CD4-positive, alpha-beta T cell treated with Interleukin-6 for 4 hours (primary cell): ENCODE data around the gene MMP1.

Experiments
- DNase-seq: peaks from one replicate; pipeline ENCODE4 v3.0.0-alpha.2; 2020; ENCODE audit warnings: mixed read lengths

Gene MMP1

GRCh38 chr11:102798012-102798746 is at the start of gene MMP1:
Gene MMP1, minus strand, starts transcription at chr11:102798160. Its CDS starts 68 bp downstream, at chr11:102798092.
- no peak for DNase-seq

- no peak for DNase-seq
Observed at GRCh38 chr11:102846292-102846691, 48.3 kb upstream of the MMP1 start.

GRCh38 chr11:102843489-102843888 is 45.5 kb upstream of the MMP1 start, which contains the start of gene MMP3:
Gene MMP3, minus strand, starts transcription at chr11:102843609. Its CDS starts 63 bp downstream, at chr11:102843546.
- no peak for DNase-seq

GRCh38 chr11:102842930-102843329 is 45.0 kb upstream of the MMP1 start:
- no peak for DNase-seq

GRCh38 chr11:102840018-102840417 is 42.1 kb upstream of the MMP1 start:
- DNase-seq, result no peak

GRCh38 chr11:102837646-102838045 is 39.7 kb upstream of the MMP1 start:
- no peak for DNase-seq

- no peak for DNase-seq
Observed at GRCh38 chr11:102837156-102837555, 39.2 kb upstream of the MMP1 start.

GRCh38 chr11:102836290-102836875 is 38.4 kb upstream of the MMP1 start:
- no peak for DNase-seq

- DNase-seq, result no peak
Observed at GRCh38 chr11:102833731-102834130, 35.8 kb upstream of the MMP1 start.

GRCh38 chr11:102832612-102833011 is 34.7 kb upstream of the MMP1 start:
- DNase-seq, result no peak

GRCh38 chr11:102831489-102832440 is 33.8 kb upstream of the MMP1 start:
- no peak for DNase-seq

- DNase-seq, result no peak
Observed at GRCh38 chr11:102831128-102831488, 33.1 kb upstream of the MMP1 start.

- DNase-seq, result no peak
Observed at GRCh38 chr11:102830001-102830727, 32.2 kb upstream of the MMP1 start.

- no peak for DNase-seq
Observed at GRCh38 chr11:102829316-102830000, 31.5 kb upstream of the MMP1 start.

- DNase-seq, result no peak
Observed at GRCh38 chr11:102824556-102824955, 26.6 kb upstream of the MMP1 start.

- DNase-seq, result no peak
Observed at GRCh38 chr11:102819491-102819890, 21.5 kb upstream of the MMP1 start.

- no peak for DNase-seq
Observed at GRCh38 chr11:102813484-102813883, 15.5 kb upstream of the MMP1 start.

- DNase-seq, result no peak
Observed at GRCh38 chr11:102812188-102812587, 14.2 kb upstream of the MMP1 start.

GRCh38 chr11:102810950-102811660 is 13.1 kb upstream of the MMP1 start:
- no peak for DNase-seq

- DNase-seq, result no peak
Observed at GRCh38 chr11:102809971-102810370, 12.0 kb upstream of the MMP1 start.

GRCh38 chr11:102807921-102808320 is 10.0 kb upstream of the MMP1 start:
- DNase-seq, result no peak
